Medulla oblongata (tissue), 1 donor: ENCODE results near the gene ERC1.
"Not testable (repeated sequence)": the region's sequence is repeated elsewhere in the genome, so short reads cannot be mapped to it uniquely, and the experiment has no call there.

Experiments
- DNase-seq: peaks from one replicate; pipeline ENCODE4 v3.0.0-alpha.2; 2015; ENCODE audit errors: extremely low spot score

Gene ERC1

DNA sequence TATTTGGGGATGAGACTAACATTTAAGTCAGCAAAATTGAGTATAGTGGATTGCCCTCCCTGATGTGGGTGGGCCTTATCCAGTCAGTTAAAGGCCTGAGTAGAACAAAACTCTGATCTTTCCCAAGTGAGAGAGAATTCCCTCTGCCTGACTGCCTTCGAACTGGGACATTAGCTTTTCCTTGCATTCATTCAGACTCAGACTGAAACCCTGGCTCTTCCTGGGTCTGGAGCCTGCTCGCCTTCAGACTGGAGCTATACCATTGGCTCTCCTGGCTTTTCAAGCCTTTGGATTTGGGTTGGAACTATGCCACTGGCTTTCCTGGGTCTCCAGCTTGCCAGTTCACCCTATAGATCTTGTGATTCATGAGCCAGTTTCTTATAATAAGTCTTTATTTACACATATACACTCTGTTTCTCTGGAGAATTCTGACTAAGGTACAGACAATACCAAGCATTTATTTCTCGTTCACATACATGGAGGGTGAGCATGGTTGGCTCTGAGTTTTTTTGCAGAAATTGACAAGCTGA lies 296.5 kb downstream of the ERC1 start:
- no peak for DNase-seq

DNA sequence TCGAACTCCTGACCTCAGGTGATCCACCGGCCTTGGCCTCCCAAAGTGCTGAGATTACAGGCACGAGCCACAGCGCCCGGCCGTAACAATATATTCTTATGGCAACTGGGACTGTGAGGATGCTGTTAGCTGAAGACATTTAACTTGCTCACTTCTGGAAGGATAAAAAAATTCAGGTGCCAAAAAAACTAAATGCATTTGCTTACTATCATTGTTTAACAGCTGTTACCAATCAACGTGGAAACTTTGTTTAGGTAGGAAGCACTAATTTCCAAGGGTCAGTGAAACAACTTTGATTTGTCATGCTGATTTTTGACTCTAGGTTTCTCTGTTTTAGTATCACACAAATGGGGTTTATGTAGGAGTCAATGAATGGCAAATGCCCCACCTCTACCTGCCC lies 297.3 kb downstream of the ERC1 start:
- DNase-seq: no peak

- DNase-seq: peak; percentile 61
Measured at GRCh38 chr12:1289371-1290155, 298.5 kb downstream of the ERC1 start.

- DNase-seq: no peak
Measured at GRCh38 chr12:1290716-1291115, 299.7 kb downstream of the ERC1 start.

DNA sequence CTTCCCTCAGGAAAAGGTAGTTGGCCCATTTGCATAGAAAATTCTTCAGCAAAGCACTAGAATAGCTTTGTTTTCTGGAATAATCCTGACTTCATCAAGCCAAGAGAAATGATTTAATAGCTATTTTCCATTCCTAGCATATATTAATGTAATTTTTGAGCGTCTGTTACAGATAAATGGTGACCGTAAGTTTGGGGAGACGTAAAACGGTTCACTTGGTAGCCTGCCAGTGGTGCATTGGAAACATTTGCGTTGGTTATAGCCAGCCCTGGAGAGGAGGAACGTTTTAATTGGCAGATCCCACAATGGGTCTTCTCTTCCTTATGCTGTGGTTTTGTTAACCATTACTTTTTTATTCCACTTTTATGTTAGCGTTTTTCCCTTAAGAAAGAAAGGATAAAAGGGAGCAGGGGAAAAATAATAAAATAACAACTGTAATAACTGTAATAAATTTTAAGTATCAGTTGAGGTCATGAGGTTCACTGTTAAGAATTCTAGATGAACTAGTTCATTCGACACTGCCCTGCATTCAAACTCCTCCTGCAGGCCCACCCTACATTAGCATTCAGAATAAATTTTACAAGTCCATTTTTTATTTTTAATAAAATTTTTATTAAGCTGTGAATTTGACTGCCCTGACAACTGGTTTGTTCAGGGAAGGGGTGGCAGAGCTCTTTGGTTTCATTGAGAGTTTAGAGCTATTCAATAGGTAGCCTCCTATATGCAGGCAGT lies 300.7 kb downstream of the ERC1 start:
- DNase-seq: no peak

- no peak for DNase-seq
Measured at GRCh38 chr12:1293901-1294300, 302.9 kb downstream of the ERC1 start.

DNA sequence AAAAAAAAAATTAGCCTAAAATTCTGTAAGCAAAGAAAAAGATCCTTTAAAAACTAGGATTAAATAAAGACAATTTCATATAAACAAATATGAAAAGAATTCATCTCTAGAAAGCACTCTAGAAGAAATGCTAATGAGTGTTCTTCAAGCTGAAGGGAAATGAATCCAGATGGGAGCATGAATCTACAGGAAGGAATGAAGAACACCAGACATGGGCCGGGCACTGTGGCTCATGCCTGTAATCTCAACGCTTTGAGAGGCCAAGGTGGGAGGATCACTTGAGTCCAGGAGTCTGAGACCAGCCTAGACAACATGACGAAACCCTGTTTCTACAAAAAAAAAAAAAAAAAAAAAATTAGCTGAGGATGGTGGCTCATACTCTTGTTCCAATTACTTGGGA lies 306.2 kb downstream of the ERC1 start:
- DNase-seq: no peak

DNA sequence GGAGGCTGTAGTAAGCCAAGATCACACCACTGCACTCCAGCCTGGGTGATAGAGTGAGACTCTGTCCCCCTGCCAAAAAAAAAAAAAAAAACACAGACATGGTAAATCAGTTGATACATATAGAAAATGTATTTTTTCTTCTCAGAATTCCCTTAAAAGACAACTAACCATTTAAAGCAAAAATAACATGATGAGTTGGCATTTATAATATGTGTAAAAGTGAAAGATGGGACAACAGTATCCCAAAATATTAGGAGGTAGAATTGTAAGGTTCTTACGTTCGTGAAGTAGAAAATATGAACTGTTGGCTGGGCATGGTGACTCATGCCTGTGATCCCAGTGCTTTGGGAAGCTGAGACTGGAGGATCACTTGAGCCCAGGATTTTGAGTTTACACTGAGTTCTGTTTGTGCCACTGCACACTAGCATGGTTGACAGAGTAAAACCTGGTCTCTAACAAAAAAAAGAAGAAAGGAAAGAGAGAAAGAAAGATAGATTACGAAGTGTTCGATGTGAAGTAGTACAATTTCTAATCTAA lies 306.7 kb downstream of the ERC1 start:
- DNase-seq: no peak

GRCh38 chr12:1300460-1300859 lies 309.4 kb downstream of the ERC1 start:
- DNase-seq: no peak

- DNase-seq: no peak
Measured at GRCh38 chr12:1302201-1302870, 311.3 kb downstream of the ERC1 start.

DNA sequence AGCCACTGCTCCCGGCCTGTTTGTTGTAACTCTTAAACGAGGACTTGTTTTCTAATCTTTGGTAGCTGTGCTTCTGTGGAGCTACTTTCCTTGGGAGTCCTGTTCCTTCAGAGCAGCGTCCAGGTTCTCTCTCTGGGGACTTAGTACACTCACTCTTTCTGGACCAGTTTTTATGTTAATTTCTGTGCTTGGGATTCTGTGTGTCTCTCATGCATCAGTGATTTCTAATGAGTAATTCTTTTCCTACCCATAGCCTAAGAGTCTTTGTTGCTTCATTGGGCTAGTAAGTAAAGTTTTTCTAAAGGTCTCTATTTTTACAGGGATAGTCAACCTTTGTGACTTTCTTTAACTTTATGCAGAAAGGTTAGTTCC lies 314.0 kb downstream of the ERC1 start:
- no peak for DNase-seq

DNA sequence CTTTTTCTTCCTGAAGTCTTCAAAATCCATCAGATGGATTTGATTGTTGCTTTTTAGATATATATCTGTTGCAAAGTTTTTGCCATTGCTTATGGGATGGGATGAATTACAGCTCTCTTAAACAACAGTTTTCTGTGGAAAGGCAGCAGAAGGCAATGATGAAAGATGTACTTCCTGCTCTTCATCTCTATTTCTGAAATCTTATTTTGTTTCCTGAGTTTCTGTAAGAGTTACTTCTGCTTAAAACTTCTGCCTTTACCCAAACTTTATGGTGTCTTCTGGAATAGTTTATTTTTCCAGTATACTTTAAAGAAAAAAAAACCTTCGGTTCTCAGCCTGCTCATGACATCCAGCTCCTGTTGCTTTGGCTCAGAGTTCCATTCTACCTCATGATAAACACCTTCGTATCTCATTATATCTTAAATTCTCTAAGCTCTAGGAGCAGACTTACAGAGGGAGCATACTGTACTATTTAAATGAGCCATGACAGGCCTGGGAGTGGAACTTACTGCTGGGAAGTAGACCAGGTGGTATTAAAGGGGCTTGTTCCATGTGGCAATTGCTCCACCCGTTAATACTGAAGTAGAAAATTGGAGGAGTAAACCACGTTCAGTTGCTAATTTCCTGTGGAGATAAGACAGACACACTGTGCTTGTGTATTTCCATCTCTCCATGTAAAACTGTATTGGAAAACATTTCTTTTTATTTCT lies 314.9 kb downstream of the ERC1 start:
- DNase-seq: no peak

- no peak for DNase-seq
Measured at GRCh38 chr12:1306817-1307216, 315.8 kb downstream of the ERC1 start.

GRCh38 chr12:1307796-1308195 lies 316.8 kb downstream of the ERC1 start:
- DNase-seq: no peak

- no peak for DNase-seq
Measured at GRCh38 chr12:1309613-1310012, 318.6 kb downstream of the ERC1 start.

DNA sequence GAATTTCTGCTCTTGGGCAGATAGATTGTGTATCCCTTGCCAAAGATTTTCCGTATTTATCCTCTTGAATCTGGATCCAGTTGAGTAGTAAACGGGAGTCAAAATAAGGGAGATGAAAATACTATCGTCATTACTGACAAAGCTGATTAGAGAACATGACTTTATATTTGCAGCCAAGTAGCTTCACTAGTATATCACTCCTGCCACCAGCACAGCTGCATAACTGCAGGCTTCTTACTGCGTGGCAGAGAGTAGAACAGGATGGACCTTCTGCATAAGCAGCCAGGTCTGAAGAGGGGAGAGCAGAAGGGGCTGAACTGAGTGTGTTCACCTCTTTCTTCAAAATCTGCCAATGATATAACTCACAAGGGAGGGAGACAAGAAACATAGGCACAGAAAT lies 319.6 kb downstream of the ERC1 start:
- no peak for DNase-seq

DNA sequence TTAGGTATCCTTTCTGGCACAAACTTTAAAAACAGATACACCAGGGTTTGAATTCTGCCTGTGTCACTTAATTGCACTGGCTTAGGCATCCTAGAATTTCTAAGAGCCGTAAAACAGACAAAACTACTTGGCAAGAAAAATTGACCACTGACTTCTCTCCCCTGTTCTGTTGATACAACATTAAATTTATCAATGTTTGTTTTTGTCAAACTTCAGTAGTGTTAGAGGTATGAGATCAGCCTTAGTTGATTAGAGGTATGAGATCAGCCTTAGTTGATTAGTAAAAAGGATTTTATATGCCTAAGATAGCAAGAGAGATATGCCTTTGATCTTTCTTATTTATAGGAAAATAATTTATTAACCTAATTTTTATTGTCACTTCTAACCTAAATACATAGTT lies 320.1 kb downstream of the ERC1 start:
- DNase-seq: no peak

DNA sequence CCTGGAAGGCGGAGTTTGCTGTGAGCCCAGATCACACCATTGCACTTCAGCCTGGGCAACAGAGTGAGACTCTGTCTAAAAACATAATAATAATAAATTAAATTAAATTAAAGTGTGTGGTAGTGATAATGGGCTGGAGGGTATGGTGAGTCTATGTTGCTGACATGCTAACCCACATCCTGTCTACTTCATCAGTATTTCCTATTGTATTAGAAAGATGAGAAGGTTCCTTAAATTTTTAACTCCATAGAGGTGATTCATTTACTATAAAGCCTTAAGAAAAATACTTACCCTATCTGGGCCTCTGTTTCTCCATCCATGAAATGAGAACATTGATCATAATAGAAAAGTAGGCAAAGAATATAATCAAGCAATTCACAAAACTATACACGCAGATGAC lies 322.9 kb downstream of the ERC1 start:
- DNase-seq: no peak

GRCh38 chr12:1314523-1314922 lies 323.5 kb downstream of the ERC1 start:
- no peak for DNase-seq

DNA sequence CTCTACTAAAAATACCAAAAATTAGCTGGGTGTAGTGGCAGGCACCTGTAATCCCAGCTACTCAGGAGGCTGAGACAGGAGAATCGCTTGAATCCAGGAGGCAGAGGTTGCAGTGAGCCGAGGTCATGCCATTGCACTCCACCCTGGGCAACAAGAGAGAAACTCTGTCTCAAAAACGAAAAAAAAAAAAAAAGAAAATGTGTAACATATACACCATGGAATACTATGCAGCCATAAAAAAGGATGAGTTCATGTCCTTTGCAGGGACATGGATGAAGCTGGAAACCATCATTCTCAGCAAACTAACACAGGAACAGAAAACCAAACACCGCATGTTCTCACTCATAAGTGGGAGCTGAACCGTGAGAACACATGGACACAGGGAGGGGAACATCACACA lies 326.0 kb downstream of the ERC1 start:
- not testable (repeated sequence) for DNase-seq

- peak; percentile 63 for DNase-seq
Measured at GRCh38 chr12:1318327-1319031, 327.5 kb downstream of the ERC1 start.
